ENCODE data around the gene NBEAL2.
A peak's percentile ranks its signal among the peaks of the same experiment; 100 is the strongest.

NBEAL2 gene

GRCh38 chr3:47041114-47041513 is 61.6 kb downstream of the NBEAL2 start:
- no peak for DNase-seq (ENCODE audit: insufficient read length, low spot score)
- TF ChIP-seq POLR2A (IDR thresholded peaks at IDR 0.05; ENCODE audit: low read depth, low read length): no peak
- FAIRE-seq: no peak

GRCh38 chr3:47042231-47042791 is 62.8 kb downstream of the NBEAL2 start:
- DNase-seq (ENCODE audit: insufficient read length, low spot score) (no peak), FAIRE-seq (no peak)
- TF ChIP-seq POLR2A (IDR thresholded peaks at IDR 0.05; ENCODE audit: low read depth, low read length): no peak

- DNase-seq (ENCODE audit: insufficient read length, low spot score) (no peak), FAIRE-seq (no peak)
- TF ChIP-seq POLR2A (IDR thresholded peaks at IDR 0.05; ENCODE audit: low read depth, low read length): no peak
Measured at GRCh38 chr3:47047069-47047468, 67.6 kb downstream of the NBEAL2 start.

- TF ChIP-seq POLR2A (IDR thresholded peaks at IDR 0.05; ENCODE audit: low read depth, low read length): no peak
- FAIRE-seq (peak; percentile 82), DNase-seq (ENCODE audit: insufficient read length, low spot score) (no peak)
Measured at GRCh38 chr3:47047673-47048072, 68.2 kb downstream of the NBEAL2 start.

GRCh38 chr3:47054412-47054811 is 74.9 kb downstream of the NBEAL2 start:
- FAIRE-seq (no peak), DNase-seq (ENCODE audit: insufficient read length, low spot score) (no peak)
- TF ChIP-seq POLR2A (IDR thresholded peaks at IDR 0.05; ENCODE audit: low read depth, low read length): no peak

GRCh38 chr3:47056705-47057104 is 77.2 kb downstream of the NBEAL2 start:
- DNase-seq (ENCODE audit: insufficient read length, low spot score): no peak
- FAIRE-seq: no peak
- no peak for TF ChIP-seq POLR2A (IDR thresholded peaks at IDR 0.05; ENCODE audit: low read depth, low read length)

- no peak for TF ChIP-seq POLR2A (IDR thresholded peaks at IDR 0.05; ENCODE audit: low read depth, low read length)
- FAIRE-seq (no peak), DNase-seq (ENCODE audit: insufficient read length, low spot score) (no peak)
Measured at GRCh38 chr3:47057212-47057671, 77.8 kb downstream of the NBEAL2 start.
